HG03196 (cell line): Measurements from ENCODE around the gene SCLY.

Experiments used
- ATAC-seq: cut with Tn5 transposase; IDR thresholded peaks from one replicate; pipeline ENCODE4 v1.9.1; 2021; ENCODE audit not compliant: unreplicated experiment

The SCLY gene

GRCh38 chr2:238096311-238097011 is 35.7 kb downstream of the SCLY start:
- ATAC-seq = no peak

- ATAC-seq = no peak
These were observed 36.6 kb downstream of the SCLY start for GRCh38 chr2:238097201-238097987.

- ATAC-seq = no peak
These were observed 37.4 kb downstream of the SCLY start for GRCh38 chr2:238097988-238098871.

GRCh38 chr2:238098901-238099713 is 38.3 kb downstream of the SCLY start:
- ATAC-seq = no peak

GRCh38 chr2:238099714-238100048 is 38.9 kb downstream of the SCLY start:
- no peak for ATAC-seq

- no peak for ATAC-seq
These were observed 39.4 kb downstream of the SCLY start, which contains the start of gene ESPNL for GRCh38 chr2:238100049-238100820. TSS of gene ESPNL (plus strand) at chr2:238100340. CDS start at chr2:238100420, 80 bp downstream.

GRCh38 chr2:238100821-238101771 is 40.3 kb downstream of the SCLY start:
- ATAC-seq = no peak

- no peak for ATAC-seq
These were observed 41.4 kb downstream of the SCLY start for GRCh38 chr2:238101891-238102841.

- ATAC-seq = no peak
These were observed 42.1 kb downstream of the SCLY start for GRCh38 chr2:238102865-238103264.

- no peak for ATAC-seq
These were observed 42.8 kb downstream of the SCLY start for GRCh38 chr2:238103465-238104225.

GRCh38 chr2:238104226-238104690 is 43.5 kb downstream of the SCLY start:
- ATAC-seq = no peak

GRCh38 chr2:238104691-238105371 is 44.0 kb downstream of the SCLY start:
- no peak for ATAC-seq

- no peak for ATAC-seq
These were observed 44.9 kb downstream of the SCLY start for GRCh38 chr2:238105506-238106338.

GRCh38 chr2:238106339-238106697 is 45.5 kb downstream of the SCLY start:
- ATAC-seq = no peak
